ENCODE measurements around the gene ZNF565.

GRCh38 chr19:36152019-36152351 lies 62.5 kb downstream of the ZNF565 start:
- TF ChIP-seq CTCF (conservative IDR thresholded peaks at IDR 0.05; ENCODE audit: low read depth, low read length) = no peak
- TF ChIP-seq EZH2 (IDR thresholded peaks at IDR 0.05; ENCODE audit: low read length, unreplicated experiment) = no peak
- no peak for TF ChIP-seq EZH2phosphoT487 (IDR thresholded peaks at IDR 0.05; ENCODE audit: borderline replicate concordance, low read length)

Measured in PC-3 (cell line).